Prostate gland (tissue), 2 donors: ENCODE measurements around the gene TFEC. TPM values are rescaled to one million over a fixed set of nuclear protein-coding genes. Genes with fewer than 3 reads are reported as not detected.
"Not testable (repeated sequence)": the region's sequence is repeated elsewhere in the genome, so short reads cannot be mapped to it uniquely, and the experiment has no call there.

Experiments
- DNase-seq: peaks from one replicate; pipeline ENCODE4 v3.0.0-alpha.2; 2019; ENCODE audit warnings: low spot score
- H3K27ac ChIP-seq, 2 donors: fragments of 200-600 bp; sonication (generic); 2 replicates each; pipeline ENCODE4 v1.5.1; 2017 to 2019
- H3K27me3 ChIP-seq: fragments of 200-600 bp; sonication (generic); replicated peaks from 2 replicates; pipeline ENCODE4 v1.5.1; 2019; ENCODE audit not compliant: insufficient read depth
- H3K36me3 ChIP-seq, 2 donors: fragments of 200-600 bp; sonication (generic); 1 replicate in 1 of 2; 2 replicates in 1 of 2; pipeline versions ENCODE4 v1.5.1 to v1.8.1; 2017 to 2019
- H3K4me1 ChIP-seq: fragments of 200-600 bp; sonication (generic); replicated peaks from 2 replicates; pipeline ENCODE4 v1.5.1; 2019
- H3K4me3 ChIP-seq, 2 donors: fragments of 200-600 bp; sonication (generic); 2 replicates each; pipeline ENCODE4 v1.5.1; 2017 to 2019
- H3K9me3 ChIP-seq: fragments of 200-600 bp; sonication (generic); 2 replicates; pipeline ENCODE4 v1.5.1; 2017
- POLR2A ChIP-seq: fragments of 450-650 bp; IDR thresholded peaks from one replicate; pipeline ENCODE4 v1.6.1; 2016; ENCODE audit warnings: antibody characterized with exemption, mild to moderate bottlenecking
- POLR2AphosphoS5 ChIP-seq: sonication (generic); formaldehyde crosslinking; IDR thresholded peaks from one replicate; pipeline ENCODE4 v1.6.1; 2017; ENCODE audit warnings: antibody characterized with exemption
- WGBS: methylation state at CpG from one replicate; pipeline ENCODE4 v1.1.5; 2018; 5-methylcytosine and 5-hydroxymethylcytosine counted together
- intact Hi-C: fragments of 100-400 bp; cut with DNase I; formaldehyde crosslinking; loops from one replicate; pipeline ENCODE4 v1.14.2; 2022
- total RNA-seq, 2 donors: library from RNA; depleted of rRNA; stranded (reverse); fragments of >200 nt; gene quantifications; one replicate each; pipeline ENCODE4 v1.1.0, GENCODE V29; 2016
- TF ChIP-seq, protein P1 (sequence below), 4 experiments: fragments of 200-600 bp in 2 of 4; fragments of 450-650 bp in 2 of 4; sonication (generic) in 2 of 4; IDR thresholded peaks; 1 replicate in 3 of 4; 2 replicates in 1 of 4; pipeline ENCODE4 v1.5.1; 2016 to 2019; ENCODE audit warnings: antibody characterized with exemption in 4 of 4, mild to moderate bottlenecking in 2 of 4, moderate library complexity in 2 of 4

TFEC gene
- total RNA-seq, 2 donors from 2014 or later = 0.32 to 0.85 TPM

DNA sequence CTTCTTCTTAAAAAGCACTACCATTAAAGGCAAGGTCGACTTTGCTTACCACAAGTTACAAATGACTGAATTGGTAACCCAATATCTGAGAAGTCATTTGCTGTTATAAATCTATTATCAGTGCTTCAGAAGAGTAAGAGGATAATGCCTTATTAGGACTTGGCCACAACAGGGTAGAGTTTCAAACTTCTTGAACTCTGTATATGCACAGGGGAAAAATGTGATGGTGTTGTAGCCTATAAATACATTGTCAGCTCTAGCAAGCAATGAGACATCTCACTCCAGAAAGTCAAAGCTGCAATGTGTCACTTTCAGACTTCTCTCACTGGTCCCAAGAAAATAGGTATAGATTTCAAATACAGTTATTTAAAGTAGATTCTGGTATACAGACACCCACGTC is 9.3 kb downstream of the TFEC start:
- Histone ChIP-seq H3K27me3 (no peaks in the 10 kb centered on the region), H3K27ac (no peak overlapping the region), H3K4me3 (no peak overlapping the region), H3K4me1 (no peaks in the 10 kb centered on the region), H3K36me3 (no peaks in the 10 kb centered on the region), H3K9me3 (no peaks in the 10 kb centered on the region)
- WGBS = 62% methylated on average over 2 of the region's 2 CpGs
- DNase-seq = no peak
- TF ChIP-seq, protein P1, sequence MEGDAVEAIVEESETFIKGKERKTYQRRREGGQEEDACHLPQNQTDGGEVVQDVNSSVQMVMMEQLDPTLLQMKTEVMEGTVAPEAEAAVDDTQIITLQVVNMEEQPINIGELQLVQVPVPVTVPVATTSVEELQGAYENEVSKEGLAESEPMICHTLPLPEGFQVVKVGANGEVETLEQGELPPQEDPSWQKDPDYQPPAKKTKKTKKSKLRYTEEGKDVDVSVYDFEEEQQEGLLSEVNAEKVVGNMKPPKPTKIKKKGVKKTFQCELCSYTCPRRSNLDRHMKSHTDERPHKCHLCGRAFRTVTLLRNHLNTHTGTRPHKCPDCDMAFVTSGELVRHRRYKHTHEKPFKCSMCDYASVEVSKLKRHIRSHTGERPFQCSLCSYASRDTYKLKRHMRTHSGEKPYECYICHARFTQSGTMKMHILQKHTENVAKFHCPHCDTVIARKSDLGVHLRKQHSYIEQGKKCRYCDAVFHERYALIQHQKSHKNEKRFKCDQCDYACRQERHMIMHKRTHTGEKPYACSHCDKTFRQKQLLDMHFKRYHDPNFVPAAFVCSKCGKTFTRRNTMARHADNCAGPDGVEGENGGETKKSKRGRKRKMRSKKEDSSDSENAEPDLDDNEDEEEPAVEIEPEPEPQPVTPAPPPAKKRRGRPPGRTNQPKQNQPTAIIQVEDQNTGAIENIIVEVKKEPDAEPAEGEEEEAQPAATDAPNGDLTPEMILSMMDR (IDR thresholded peaks at IDR 0.05) = no peak
- TF ChIP-seq POLR2A = no peak
- no peak for TF ChIP-seq POLR2AphosphoS5
- intact Hi-C loops = no loop called here

DNA sequence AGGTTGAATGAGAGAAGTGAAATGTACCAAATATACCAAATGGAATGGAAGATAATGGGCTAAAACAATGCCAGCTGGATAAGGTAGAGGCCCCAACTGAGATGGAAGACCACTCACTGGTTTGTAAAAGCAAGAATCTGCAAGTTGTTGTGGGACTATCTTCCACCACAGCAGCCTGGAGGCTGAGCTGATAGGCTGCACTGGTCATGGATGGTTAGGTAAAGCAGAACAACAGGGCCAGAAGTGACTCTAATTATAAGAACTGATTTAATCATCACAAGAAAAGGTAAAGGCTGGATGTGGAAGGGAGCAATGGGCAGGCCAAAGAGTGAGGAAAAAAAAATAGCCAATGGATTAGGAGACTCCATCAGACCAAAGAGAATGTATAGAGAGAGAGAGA is 11.8 kb downstream of the TFEC start:
- intact Hi-C loops = no loop called here
- no peaks in the 10 kb centered on the region for H3K27me3 ChIP-seq
- H3K4me3 ChIP-seq = no peak overlapping the region
- TF ChIP-seq POLR2A = no peak
- TF ChIP-seq POLR2AphosphoS5 = no peak
- TF ChIP-seq, protein P1 (IDR thresholded peaks at IDR 0.05) = no peak
- H3K27ac ChIP-seq = no peak overlapping the region
- DNase-seq = no peak
- H3K4me1 ChIP-seq = no peaks in the 10 kb centered on the region
- H3K36me3 ChIP-seq = no peaks in the 10 kb centered on the region
- H3K9me3 ChIP-seq = no peaks in the 10 kb centered on the region

DNA sequence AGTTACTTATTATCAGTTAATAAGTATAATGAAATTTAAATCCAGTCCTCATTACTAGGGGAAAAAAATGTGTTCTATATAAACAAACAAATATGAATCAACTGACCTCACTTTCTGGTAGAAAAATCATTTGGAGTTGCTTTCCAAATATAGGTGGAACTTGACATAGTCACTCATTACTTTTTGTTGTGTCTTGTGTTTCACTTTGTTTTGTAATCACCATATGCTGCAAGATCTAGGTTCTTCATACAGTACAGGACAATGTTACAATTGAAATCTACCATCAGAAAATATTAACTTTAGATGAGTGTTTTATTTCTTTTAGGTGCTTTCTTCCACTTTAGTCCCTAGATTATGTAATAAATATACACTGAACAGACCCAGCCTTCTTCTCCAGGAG is 16.9 kb downstream of the TFEC start:
- no peaks in the 10 kb centered on the region for H3K9me3 ChIP-seq
- H3K36me3 ChIP-seq = no peaks in the 10 kb centered on the region
- H3K27ac ChIP-seq = no peak overlapping the region
- intact Hi-C loops = no loop called here
- no peak overlapping the region for H3K4me3 ChIP-seq
- DNase-seq = no peak
- TF ChIP-seq POLR2A = no peak
- TF ChIP-seq, protein P1 (IDR thresholded peaks at IDR 0.05) = no peak
- TF ChIP-seq POLR2AphosphoS5 = no peak
- H3K27me3 ChIP-seq = no peaks in the 10 kb centered on the region
- H3K4me1 ChIP-seq = no peaks in the 10 kb centered on the region

DNA sequence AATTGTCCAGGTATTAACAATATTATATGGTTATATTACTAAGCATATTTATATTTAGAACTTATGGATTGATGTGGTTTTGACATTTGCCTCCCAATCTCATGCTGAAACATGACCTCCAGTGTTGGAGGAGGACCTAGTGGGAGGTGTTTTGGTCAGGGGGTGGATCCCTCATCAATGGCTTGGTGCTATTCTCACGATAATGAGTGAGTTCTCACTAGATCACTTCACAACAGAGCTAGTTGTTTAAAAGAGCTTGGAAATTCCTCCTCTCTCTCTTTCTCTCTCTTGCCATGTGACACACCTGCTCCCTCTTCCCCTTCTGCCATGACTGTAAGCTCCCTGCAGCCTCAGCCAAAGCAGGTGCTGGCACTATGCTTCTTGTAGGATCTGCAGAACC is 19.0 kb downstream of the TFEC start:
- Histone ChIP-seq H3K9me3 (no peaks in the 10 kb centered on the region), H3K27ac (no peak overlapping the region), H3K4me3 (no peak overlapping the region), H3K27me3 (no peaks in the 10 kb centered on the region), H3K4me1 (no peaks in the 10 kb centered on the region), H3K36me3 (no peaks in the 10 kb centered on the region)
- no peak for DNase-seq
- TF ChIP-seq, protein P1 (IDR thresholded peaks at IDR 0.05) = no peak
- TF ChIP-seq POLR2AphosphoS5 (no peak), POLR2A (no peak)
- 52% methylated on average over 1 of the region's 1 CpG for WGBS
- intact Hi-C loops = no loop called here

DNA sequence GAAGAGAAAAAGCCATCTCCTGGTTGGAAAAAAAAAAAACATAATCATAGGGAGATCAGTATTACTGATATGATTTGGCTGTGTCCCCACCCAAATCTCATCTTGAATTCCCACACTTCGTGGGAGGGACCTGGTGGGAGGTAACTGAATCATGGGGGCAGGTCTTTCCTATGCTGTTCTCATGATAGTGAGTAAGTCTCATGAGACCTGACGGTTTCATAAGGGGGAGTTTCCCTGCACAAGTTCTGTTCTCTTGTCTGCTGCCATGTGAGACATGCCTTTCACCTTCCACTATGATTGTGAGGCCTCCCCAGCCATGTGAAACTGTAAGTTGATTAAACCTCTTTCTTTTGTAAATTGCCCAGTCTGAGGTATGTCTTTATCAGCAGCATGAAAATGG is 25.8 kb downstream of the TFEC start:
- H3K27me3 ChIP-seq, intact Hi-C loops, H3K27ac ChIP-seq, H3K4me3 ChIP-seq, H3K36me3 ChIP-seq, H3K9me3 ChIP-seq, DNase-seq, H3K4me1 ChIP-seq: not testable (repeated sequence)
- WGBS = 93% methylated on average over 2 of the region's 2 CpGs
